GM20431 (cell line): ENCODE data around the gene TIAM2.
"Not testable (repeated sequence)": the region's sequence is repeated elsewhere in the genome, so short reads cannot be mapped to it uniquely, and the experiment has no call there.

Source experiments
- in situ Hi-C: fragments of 300-500 bp; cut with MseI, MboI; formaldehyde crosslinking; loops from one replicate; pipeline ENCODE4 v1.15.0; 2020; ENCODE audit warnings: low sequenced_read_pairs; ENCODE audit not compliant: unreplicated experiment

TIAM2 gene

DNA sequence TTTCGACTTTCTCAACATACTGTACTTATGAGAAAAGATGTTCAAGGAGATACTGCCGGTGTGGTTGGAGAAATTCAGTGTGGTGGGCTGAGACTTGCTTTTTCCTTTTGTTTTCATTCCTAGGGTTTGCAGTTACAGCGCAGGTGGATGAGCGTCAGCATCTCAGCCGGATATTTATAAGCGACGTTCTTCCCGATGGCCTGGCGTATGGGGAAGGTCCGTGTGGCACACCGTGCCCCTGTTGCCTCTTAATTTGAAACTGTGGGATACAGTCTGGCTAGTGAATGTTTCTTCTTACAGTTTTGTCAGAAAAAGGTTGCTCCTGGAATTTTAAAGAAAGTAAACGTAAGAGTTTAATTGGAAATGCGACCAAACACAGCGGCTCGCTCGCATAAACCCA lies 187.0 kb downstream of the TIAM2 start:
- in situ Hi-C loops: no loop called here

DNA sequence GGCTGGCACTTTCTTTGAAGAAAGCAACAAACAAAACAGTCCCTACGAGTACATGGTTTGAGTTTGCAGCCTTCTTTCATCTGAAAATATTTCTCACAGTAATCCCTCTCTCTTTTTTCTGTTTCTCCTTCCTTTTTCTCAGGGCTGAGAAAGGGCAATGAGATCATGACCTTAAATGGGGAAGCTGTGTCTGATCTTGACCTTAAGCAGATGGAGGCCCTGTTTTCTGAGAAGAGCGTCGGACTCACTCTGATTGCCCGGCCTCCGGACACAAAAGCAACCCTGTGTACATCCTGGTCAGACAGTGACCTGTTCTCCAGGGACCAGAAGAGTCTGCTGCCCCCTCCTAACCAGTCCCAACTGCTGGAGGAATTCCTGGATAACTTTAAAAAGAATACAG lies 188.0 kb downstream of the TIAM2 start:
- in situ Hi-C loops: no loop called here

DNA sequence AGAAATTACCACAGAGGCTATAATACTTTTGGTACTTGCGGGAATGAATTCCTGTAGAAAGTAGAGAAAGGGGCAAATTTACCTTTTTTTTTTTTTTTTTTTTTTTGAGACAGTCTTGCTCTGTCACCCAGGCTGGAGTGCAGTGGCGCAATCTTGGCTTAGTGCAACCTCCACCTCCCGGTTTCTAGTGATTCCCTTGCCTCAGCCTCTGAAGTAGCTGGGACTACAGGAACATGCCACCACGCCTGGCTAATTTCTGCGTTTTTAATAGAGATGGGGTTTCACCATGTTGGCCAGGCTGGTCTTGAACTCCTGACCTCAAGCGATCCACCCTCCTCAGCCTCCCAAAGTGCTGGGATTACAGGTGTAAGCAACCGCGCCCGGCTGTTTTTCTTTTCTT lies 189.9 kb downstream of the TIAM2 start:
- in situ Hi-C loops: not testable (repeated sequence)

DNA sequence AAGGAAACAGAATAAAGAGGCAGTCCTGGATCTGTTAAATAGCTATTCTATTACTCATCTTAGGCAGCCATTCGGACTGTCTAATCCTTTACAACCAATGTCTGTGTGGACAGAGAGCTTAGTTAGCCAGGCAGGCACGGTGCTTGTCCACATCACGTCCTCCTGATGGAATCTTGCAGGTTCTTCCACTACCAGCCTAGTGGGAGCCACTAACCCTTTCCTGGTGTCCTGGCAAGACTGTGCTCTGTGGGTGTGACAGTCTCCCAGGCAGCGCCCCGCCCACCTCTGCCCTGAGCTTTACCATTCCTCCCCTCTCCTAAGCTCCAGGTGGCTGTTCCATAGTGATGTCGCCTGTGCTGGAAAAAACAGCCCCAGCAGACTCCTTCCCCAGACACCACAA lies 190.4 kb downstream of the TIAM2 start:
- in situ Hi-C loops: no loop called here

DNA sequence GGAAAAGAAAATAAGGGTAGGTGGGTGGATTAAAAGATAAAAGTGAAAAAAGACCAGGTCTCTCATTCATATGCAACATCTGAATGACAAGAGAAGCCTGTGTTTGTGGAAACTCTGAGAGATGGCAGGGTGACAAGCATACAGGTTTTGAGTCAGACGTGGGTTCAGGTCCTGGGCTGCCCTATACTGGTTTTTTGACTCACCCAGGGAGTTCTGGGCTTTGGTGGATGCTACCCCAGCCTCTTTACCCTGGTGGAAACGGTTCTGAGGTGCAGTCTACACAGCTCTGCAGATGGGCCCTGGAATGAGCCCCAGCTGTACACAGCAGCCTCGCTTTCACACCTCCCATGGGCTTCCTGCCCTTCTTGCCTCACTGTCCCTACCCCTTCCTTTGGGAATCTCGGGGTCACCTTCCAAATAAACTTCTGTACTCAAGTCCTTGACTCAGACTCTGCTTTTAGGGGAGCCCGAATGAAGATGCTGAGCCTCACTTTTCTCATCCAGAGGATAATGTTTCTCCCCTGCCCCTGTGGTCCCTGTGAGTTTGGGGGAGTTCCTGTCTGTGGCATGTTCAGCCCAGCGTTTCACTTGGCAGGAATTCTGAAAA lies 191.0 kb downstream of the TIAM2 start:
- in situ Hi-C loops: no loop called here

DNA sequence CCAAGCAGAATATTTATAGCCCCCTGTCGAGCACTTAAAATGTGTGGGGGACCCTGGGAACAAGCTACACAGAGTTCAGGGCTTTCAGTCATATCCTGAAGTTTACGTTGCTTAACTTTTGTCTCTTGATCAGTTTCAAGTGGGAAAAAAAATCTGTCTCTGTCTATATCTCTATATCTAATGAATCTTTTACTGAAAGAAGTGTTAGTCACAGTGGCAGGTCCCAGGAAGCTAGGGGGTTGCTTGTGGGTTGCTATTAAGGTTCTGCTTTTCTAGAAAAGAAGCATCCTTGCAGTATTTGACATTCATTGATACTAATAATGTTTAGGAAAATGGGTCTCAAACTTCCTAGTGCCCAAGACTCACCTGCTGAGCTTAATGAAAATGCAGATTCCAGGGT lies 192.0 kb downstream of the TIAM2 start:
- in situ Hi-C loops: no loop called here

DNA sequence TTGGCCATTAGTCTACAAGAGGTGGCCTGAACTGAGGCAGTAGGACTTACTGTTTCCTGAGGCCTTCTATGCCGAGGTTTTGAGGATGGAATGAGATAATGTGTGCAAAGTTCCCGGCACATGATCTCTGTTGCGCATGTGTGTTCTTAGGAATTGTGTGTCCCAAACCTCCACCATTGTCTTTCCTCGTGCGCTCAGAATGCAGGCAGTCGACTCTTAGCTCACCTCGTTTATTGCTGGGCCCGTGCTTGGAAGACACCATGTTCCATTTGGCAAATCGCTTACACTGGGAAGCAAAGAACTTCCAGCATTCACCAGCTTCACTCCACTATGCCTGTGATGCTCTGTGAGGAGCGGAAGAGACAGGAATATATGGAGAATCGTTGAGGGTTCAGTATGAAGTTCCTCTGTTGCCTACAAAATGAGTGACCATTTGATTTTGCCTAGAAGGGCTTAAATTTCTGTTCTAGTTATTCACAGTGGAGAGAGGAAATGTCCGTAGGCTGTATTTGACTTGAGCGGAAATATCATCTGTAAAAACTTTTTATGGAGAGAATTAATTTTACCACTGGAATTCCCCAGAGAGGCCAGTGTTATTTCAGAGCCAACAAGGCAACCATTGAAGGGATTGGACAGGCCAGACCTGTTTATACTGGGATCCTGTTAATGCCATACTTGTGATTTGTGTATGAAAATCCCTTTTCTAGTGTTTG lies 193.0 kb downstream of the TIAM2 start:
- in situ Hi-C loops: no loop called here

DNA sequence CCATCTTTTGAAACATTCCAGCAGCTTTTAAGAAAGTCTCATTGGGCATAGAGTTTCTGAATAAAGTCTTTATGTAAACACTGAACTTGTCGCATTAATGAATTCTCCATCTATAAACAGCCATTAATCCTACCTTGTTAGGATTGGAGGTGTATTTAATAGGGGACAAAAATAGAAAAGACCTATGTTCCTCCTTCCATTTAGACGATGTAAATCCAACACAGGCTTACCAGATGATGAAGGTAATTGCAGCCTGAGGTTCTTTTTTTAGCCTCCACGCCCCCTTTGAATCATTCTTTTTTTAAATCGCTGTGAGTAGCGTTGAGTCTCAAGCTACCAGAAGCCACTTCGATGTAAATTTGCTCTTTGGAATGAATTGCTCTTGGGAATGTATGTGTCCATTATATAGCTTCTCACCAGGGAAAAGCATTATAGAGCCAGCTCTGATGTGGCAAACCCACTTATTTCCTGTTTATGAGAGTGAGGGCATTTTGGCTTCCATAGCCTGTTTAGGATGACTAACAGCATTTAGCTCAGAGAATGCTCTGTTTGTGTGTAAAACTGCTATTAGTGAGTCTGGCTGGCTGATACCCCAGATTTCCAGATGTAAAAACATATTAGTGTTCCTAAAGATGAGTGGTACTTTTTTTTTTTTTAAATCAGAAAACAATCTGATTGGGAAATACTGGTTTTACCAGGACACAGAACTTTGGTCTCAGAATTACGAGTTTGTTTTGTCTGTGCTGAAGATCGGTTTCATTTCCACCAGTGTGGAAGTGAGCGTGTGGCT lies 193.8 kb downstream of the TIAM2 start:
- in situ Hi-C loops: no loop called here

DNA sequence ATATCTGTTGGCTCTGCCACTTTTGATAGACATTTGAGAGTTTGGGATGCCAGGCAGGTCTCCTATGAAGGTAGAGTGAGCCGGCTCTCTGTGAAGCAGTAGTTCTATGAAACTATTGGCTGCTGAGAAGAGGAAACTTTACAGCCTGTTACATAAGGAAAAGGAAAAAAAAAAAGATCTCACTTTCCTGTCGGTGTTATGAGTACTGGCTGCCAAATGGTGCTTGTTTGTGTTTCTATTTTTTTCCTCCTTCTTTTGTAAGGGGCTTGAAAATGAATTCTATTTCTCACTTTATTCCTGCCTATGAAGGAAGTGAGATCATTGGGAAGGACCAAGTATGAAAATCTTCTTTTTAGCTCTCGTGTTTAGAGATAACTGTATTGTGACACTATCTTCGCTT lies 195.6 kb downstream of the TIAM2 start:
- in situ Hi-C loops: no loop called here

DNA sequence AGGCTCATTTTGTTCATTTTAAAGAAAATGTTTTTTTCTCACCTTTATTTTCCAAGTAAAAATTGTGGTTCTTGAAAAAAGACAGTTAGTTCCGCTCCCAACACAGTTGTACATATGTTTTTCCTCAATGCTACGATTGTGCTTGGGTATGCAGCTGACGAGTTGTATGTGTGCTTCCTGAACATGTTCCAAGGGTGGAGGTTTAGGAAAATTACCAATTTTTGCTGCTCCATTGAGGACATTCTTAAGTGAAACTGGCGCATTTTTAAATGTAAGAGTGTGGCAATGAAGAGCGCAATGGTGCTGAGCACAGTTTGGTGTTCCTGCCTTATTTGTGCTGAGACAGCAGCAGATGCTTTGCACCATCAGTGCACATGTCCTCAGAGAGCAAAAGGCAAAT lies 198.4 kb downstream of the TIAM2 start:
- in situ Hi-C loops: no loop called here

DNA sequence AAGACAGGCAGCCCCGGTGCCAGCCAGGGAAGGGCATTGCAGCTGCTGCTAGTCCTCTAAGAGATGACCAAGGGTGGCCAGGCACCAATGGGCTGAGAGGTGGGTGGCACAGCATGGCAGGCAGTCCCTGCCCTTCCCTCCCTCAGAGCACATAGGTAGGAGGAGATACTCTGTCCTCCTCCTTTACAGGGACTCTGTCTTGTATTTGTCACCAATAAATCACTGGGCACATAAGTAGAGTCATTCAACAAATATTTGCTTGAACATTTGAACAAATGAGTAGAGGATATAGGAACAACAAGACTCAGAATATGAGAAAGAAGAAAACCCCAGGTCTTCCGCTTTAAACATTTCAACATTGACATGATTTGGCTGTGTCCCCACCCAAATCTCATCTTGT lies 199.3 kb downstream of the TIAM2 start:
- in situ Hi-C loops: no loop called here

DNA sequence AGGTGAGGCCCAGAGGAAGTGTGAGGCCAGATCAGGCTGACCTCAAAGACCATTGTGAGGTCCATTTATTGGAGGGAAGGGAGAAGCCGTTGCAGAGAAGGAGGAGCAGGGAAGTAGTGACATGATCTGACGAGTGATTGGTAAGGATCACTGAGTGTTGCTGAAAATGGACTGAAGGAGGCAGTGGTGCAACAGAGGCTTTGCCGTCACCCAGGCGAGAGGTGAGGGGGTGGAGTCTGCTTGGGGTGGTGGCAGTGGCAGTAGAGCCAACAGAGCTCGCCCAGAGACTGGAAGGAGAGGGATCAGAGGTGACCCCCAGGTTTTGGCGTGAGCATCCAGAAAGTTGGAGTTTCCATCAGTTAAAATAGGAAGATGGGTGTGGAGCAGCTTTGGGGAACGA lies 200.8 kb downstream of the TIAM2 start:
- in situ Hi-C loops: no loop called here

DNA sequence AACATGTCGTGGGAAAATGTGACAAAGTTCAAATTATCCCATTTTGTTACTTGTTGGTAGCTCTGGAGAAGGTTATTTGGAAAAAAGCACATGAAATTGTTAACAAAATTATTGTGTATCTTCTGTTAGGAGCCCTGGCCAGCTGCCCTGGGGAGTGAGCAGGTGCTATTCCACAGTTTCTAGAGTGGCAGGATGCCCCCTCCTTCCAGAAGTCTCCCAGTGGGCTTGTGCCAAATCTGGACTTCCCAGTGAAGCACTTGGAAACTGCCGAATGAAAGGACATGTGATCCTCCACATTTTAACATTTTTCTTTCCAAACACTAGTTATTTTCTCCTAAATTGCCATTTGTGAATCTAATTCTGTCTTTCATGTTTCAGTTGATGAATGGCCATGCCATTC lies 201.8 kb downstream of the TIAM2 start:
- in situ Hi-C loops: no loop called here

DNA sequence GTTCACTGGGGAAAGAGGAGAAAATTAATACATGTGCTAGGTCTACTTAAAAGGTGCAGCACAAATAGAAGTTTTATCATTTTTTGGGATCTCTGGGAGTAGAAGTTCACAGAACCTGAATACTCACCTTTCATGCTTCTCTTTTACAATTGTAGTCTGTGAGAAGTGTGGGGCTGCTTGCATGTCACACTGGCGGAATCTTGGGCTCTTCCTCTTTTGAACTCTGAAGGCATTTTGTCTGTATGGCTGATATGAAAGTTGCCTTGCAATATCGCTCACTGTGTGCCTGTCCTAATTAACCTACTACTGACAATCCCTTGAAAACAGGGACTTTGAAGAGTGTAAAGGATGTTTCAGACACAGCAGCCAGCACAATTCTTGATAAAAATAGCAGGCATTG lies 202.8 kb downstream of the TIAM2 start:
- in situ Hi-C loops: no loop called here

DNA sequence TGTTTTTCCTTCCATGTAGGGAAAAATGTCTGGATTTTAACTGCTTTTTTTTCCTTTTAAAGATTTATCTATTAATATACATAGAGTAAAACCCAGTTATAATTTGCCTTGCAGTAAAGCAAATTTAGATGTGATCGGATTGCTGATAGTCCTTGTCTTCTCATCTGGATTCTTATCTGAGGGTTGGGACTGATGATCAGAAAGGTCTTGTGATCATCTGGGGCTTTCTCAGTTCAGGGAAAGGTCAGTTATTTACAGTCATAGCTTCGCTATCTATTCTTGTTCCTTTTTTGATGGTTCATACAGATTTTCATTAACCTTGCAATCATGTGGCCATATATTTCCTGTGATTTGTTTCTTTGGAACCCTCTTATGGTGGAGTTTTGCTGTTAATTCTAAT lies 204.9 kb downstream of the TIAM2 start:
- in situ Hi-C loops: no loop called here

DNA sequence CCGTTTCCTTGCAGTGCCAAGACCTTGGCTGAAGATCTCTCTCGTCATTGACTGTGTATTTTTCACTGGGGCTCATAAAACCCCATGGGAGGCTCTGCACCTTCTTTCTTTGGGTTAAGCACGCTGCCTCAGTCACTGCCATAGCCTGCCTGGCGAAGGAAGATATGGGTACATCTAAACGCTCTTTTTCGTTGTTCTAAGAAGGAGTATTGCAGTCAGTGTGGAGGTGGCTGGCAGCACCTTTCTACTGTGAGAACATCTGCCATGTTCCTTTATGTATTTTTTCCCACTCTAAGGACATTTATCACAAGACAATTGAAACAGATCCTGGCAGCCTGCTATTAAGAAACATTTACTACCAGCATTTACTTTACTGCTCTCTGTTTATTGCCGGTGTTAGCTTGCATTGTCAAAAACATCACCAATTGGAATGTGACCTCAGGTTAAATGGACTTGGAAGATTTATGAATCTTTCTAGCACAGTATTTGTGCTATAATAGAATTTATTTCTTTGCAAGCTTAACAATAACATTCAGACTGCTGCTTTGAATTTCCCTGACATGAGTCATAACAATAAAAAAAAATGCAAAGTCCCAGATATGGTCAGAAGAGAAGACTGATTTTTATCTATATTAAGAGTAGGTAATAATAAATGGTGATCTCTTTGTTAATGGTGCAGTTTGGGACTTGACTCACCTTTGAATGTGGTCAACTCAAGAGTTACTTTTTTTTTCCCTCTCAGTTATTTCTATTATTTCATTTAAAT lies 206.5 kb downstream of the TIAM2 start:
- in situ Hi-C loops: no loop called here

DNA sequence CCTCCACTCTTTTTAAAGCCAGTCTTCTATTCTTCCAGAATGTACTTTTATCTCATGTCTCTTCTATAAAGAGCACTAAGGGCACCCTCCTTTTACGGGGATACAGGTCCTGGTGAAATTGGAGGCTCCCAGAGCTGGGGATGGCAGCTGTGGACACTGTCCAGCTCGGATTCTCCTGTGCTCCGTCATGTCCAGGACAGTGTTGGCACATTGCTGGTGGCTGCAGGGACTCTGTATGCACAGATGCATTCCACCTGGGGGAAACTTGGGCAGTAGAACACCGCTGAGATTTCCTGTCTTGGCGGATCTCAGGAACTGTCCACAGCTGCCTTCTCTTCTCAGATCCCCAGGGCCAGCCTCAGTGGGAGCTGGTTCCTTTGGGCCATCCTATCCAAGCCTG lies 212.1 kb downstream of the TIAM2 start:
- in situ Hi-C loops: no loop called here

DNA sequence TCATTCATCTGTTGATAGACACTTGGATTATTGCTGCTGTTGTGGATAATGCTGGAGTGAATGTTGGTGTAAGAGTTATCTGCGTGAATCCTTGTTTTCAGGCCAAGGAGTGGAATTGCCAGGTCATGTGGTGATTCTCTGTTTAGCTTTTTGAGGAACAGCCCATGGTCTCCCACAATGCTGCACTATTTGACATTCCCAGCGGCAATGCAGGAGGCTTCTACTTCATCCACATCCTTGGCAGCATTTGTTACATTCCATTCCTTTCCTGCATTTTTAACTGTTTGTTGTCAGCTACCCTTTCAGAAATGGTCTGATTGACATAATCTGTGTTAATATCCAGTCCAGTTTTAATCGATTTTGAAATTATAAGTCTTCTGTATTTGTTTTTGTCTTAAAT lies 217.0 kb downstream of the TIAM2 start:
- in situ Hi-C loops: no loop called here

DNA sequence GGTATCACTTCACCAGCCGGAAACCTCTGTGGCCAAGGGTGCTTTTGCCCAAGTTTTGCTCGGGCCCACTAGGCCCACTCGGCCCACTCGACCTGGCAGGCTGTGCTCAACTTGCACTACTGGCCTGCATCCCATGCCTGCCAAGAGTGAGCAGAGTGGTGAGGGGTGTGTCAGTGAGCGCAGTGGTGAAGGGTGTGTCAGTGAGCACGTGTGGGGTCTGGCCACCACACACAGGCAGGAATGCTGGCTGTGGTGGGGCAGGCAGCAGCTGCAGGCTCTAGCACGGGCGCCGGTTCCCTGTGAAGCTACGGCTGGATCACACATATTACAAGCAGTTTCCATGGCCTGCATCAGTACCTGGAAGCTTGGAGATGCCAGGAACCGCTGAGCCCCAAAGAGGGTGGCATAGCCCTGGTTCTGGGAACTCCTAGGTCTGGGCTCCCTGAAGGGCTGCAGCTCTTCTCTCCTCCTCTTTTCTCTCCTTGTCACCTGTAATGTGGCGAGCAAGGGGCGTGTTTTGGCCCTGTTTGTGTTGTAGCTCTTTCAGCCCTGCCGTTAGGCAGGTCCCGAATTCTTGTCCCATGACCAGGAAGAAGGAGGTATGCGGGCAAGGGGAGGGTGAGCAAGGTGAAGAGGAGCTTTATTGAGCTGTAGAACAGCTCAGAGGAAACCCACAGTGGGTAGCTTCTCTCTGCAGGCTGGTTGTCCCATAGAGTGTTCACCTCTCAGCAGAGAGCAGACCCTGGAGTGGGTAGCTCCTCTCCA lies 217.7 kb downstream of the TIAM2 start:
- in situ Hi-C loops: no loop called here
